Measurements from ENCODE around the gene AOPEP. TPM values are rescaled to one million over a fixed set of nuclear protein-coding genes. Genes with fewer than 3 reads are reported as not detected.

The AOPEP gene
- polyA plus RNA-seq, 1 of the 3 experiments (the other 2 are of a cell fraction): 54.6 TPM

GRCh38 chr9:95120781-95121370 is 394.4 kb downstream of the AOPEP start:
- CTCF ChIA-PET: interaction anchor here (0.6 to 2.1 kb wide), 8 partner anchors 10 to 440 kb away, joined by 3 to 7 read pairs (median 4); no protein-coding TSS in a partner anchor
- H3K9ac ChIP-seq: no peak overlapping the region

GRCh38 chr9:95124582-95125367 is 398.3 kb downstream of the AOPEP start:
- Histone ChIP-seq H2AFZ (ENCODE audit: low read depth) (no peak overlapping the region), H3K4me2 (no peak overlapping the region), H3K4me3 (ENCODE audit: low read depth in 2 of 2, low read length in 1 of 2) (no peak overlapping the region), H3K79me2 (ENCODE audit: insufficient read depth) (no peaks in the 10 kb centered on the region), H3K36me3 (replicated peaks in 1 of 2; ENCODE audit: control insufficient read depth in 1 of 2, insufficient read depth in 2 of 2, low read length in 1 of 2) (no peaks in the 10 kb centered on the region), H3K9me3 (no peaks in the 10 kb centered on the region), H4K20me1 (ENCODE audit: insufficient read depth) (no peaks in the 10 kb centered on the region), H3K4me1 (ENCODE audit: control insufficient read depth in 1 of 2, insufficient read depth in 2 of 2, low read depth in 1 of 2, low read length in 1 of 2) (peaks cover 0 to 60% of the 10 kb centered on the region in 2 experiments; a peak in 2 of 4 replicates), H3K9ac (no peak overlapping the region), H3K27me3 (ENCODE audit: insufficient read depth) (no peaks in the 10 kb centered on the region), H3F3A (replicated peaks; ENCODE audit: insufficient read depth) (peaks cover 7% of the 10 kb centered on the region), H3K9me2 (no peaks in the 10 kb centered on the region), H3K27ac (ENCODE audit: low read depth in 2 of 2, low read length in 1 of 2) (peak overlapping the region in 1 of 2 experiments; percentile 72; a peak in 2 of 4 replicates)
- CTCF ChIA-PET: interaction anchor here (0.7 to 12.5 kb wide), 16 partner anchors 17 to 498 kb away, joined by 3 to 229 read pairs (median 3); no protein-coding TSS in a partner anchor
- peak; percentile 74 for DNase-seq
- POLR2A ChIA-PET: interaction anchor here (1.1 kb wide), 1 partner anchor 17 kb away, joined by 3 read pairs; no protein-coding TSS in a partner anchor
- 78% methylated on average over 9 of the region's 9 CpGs for WGBS (ENCODE audit: low lambda C conversion rate)
- peak; percentile 14; the same call in 1 of the 2 replicates for TF ChIP-seq POLR2AphosphoS5 (IDR thresholded peaks at IDR 0.05; ENCODE audit: low read depth, low read length)
- TF ChIP-seq NRF1 (IDR thresholded peaks at IDR 0.05; ENCODE audit: low read depth, low read length): no peak
- no peak for TF ChIP-seq USF2 (IDR thresholded peaks at IDR 0.05; ENCODE audit: borderline replicate concordance, low read depth, low read length)
- no peak for TF ChIP-seq MEF2A (IDR thresholded peaks at IDR 0.05; ENCODE audit: borderline replicate concordance, low read depth)
- no peak for TF ChIP-seq ZBTB33 (IDR thresholded peaks at IDR 0.05; ENCODE audit: borderline replicate concordance, low read depth)
- peak; percentile 38; the same call in 1 of the 2 replicates for TF ChIP-seq SMC3 (IDR thresholded peaks at IDR 0.05; ENCODE audit: low read depth, low read length)
- TF ChIP-seq EP300 (IDR thresholded peaks at IDR 0.05; ENCODE audit: borderline replicate concordance in 1 of 2, low read depth in 1 of 2, low read length in 1 of 2): peak in 1 of 2 experiments; percentile 46; a peak in 1 of 4 replicates
- TF ChIP-seq TCF12 (IDR thresholded peaks at IDR 0.05): no peak
- TF ChIP-seq CHD2 (IDR thresholded peaks at IDR 0.05; ENCODE audit: low read length, partially characterized antibody): peak; percentile 28

More at GRCh38 chr9:95120781-95121370, 394.4 kb downstream of the AOPEP start:
- DNase-seq: no peak
- H3K4me3 ChIP-seq (ENCODE audit: low read depth in 2 of 2, low read length in 1 of 2): no peak overlapping the region
- POLR2A ChIA-PET: no interaction called here
- no peaks in the 10 kb centered on the region for H3K36me3 ChIP-seq (replicated peaks in 1 of 2; ENCODE audit: control insufficient read depth in 1 of 2, insufficient read depth in 2 of 2, low read length in 1 of 2)
- peak overlapping the region in 1 of 2 experiments; percentile 48; a peak in 3 of 4 replicates for H3K27ac ChIP-seq (ENCODE audit: low read depth in 2 of 2, low read length in 1 of 2)
- H4K20me1 ChIP-seq (ENCODE audit: insufficient read depth): no peaks in the 10 kb centered on the region
- peak; percentile 79 for TF ChIP-seq GATA2 (CRISPR knock-in tag; IDR thresholded peaks at IDR 0.05)
- peak in 1 of 2 experiments; percentile 72; a peak in 2 of 4 replicates for TF ChIP-seq EP300 (IDR thresholded peaks at IDR 0.05; ENCODE audit: borderline replicate concordance in 1 of 2, low read depth in 1 of 2, low read length in 1 of 2)
- TF ChIP-seq RFX5 (IDR thresholded peaks at IDR 0.05; ENCODE audit: low read length): no peak
- TF ChIP-seq ZBTB33 (IDR thresholded peaks at IDR 0.05; ENCODE audit: borderline replicate concordance, low read depth): no peak
- TF ChIP-seq RCOR1 (IDR thresholded peaks at IDR 0.05; ENCODE audit: low read length): peak; percentile 41; the same call in 1 of the 2 replicates
- TF ChIP-seq PBX3 (IDR thresholded peaks at IDR 0.05): 0 out of 2 replicates have a peak, but pooled peaks have one; percentile 9
- no peaks in the 10 kb centered on the region for H3K9me2 ChIP-seq
- peaks cover 0 to 36% of the 10 kb centered on the region in 2 experiments; a peak in 2 of 4 replicates for H3K4me1 ChIP-seq (ENCODE audit: control insufficient read depth in 1 of 2, insufficient read depth in 2 of 2, low read depth in 1 of 2, low read length in 1 of 2)
- no peaks in the 10 kb centered on the region for H3K79me2 ChIP-seq (ENCODE audit: insufficient read depth)
- no peak overlapping the region for H2AFZ ChIP-seq (ENCODE audit: low read depth)
- H3K27me3 ChIP-seq (ENCODE audit: insufficient read depth): no peaks in the 10 kb centered on the region
- H3K9me3 ChIP-seq: no peaks in the 10 kb centered on the region
- no peak overlapping the region for H3K4me2 ChIP-seq
- H3F3A ChIP-seq (replicated peaks; ENCODE audit: insufficient read depth): no peaks in the 10 kb centered on the region
